H1 (cell line): Measurements from ENCODE around the gene RAB3IP. TPM values are rescaled to one million over a fixed set of nuclear protein-coding genes. Genes with fewer than 3 reads are reported as not detected.

ENCODE experiments used
- CTCF ChIA-PET: fragments of 300-600 bp; sonication (Branson Sonifier 250); formaldehyde crosslinking; loops from one replicate; lab custom pipeline; 2021; ENCODE audit not compliant: partially characterized antibody; lab: Charles Lee
- POLR2A ChIA-PET: fragments of 300-600 bp; sonication (Branson Sonifier 250); formaldehyde crosslinking; loops from one replicate; lab custom pipeline; 2021; ENCODE audit warnings: inconsistent platforms; ENCODE audit not compliant: partially characterized antibody; lab: Charles Lee
- DNase-seq, 2 experiments: peaks; one replicate each; pipeline versions ENCODE4 v3.0.0 to v3.0.0-alpha.2; 2010 to 2022; ENCODE audit warnings: low spot score in 2 of 2, low read depth in 1 of 2, mixed read lengths in 1 of 2
- FAIRE-seq: peaks from 2 replicates; lab custom pipeline; 2011; peaks lifted over from hg19 to GRCh38; lab: Jason Lieb, UNC
- H2AFZ ChIP-seq: 2 replicates; pipeline ENCODE4 v1.8.1; 2012; ENCODE audit warnings: low read length, inconsistent platforms
- H2AK5ac ChIP-seq: 2 replicates; pipeline ENCODE4 v1.6.1; 2013; ENCODE audit warnings: low read depth, low read length
- H2BK120ac ChIP-seq: replicated peaks from 2 replicates; pipeline ENCODE3; 2013; ENCODE audit warnings: low read depth, low read length, inconsistent platforms
- H2BK12ac ChIP-seq: 2 replicates; pipeline ENCODE4 v1.6.1; 2013; ENCODE audit warnings: low read depth, low read length
- H2BK15ac ChIP-seq: 2 replicates; pipeline ENCODE4 v1.6.1; 2013; ENCODE audit warnings: low read length
- H2BK20ac ChIP-seq: 2 replicates; pipeline ENCODE4 v1.6.1; 2013; ENCODE audit warnings: low read length
- H2BK5ac ChIP-seq: 2 replicates; pipeline ENCODE4 v1.6.1; 2013; ENCODE audit warnings: low read depth, low read length
- H3K14ac ChIP-seq: 2 replicates; pipeline ENCODE4 v1.6.1; 2013; ENCODE audit warnings: inconsistent platforms; ENCODE audit not compliant: insufficient read length
- H3K18ac ChIP-seq: 2 replicates; pipeline ENCODE4 v1.6.1; 2013; ENCODE audit warnings: low read length; ENCODE audit errors: extremely low read depth
- H3K23ac ChIP-seq: 2 replicates; pipeline ENCODE4 v1.6.1; 2013; ENCODE audit warnings: inconsistent platforms; ENCODE audit not compliant: insufficient read length
- H3K23me2 ChIP-seq: 2 replicates; pipeline ENCODE4 v1.6.1; 2013; ENCODE audit warnings: low read depth, low read length
- H3K27ac ChIP-seq: 2 replicates; pipeline ENCODE4 v1.6.1; 2011; ENCODE audit warnings: low read depth, low read length, inconsistent platforms
- H3K27me3 ChIP-seq, 4 experiments: replicated peaks in 1 of 4; 1 replicate in 1 of 4; 2 replicates in 3 of 4; pipeline versions ENCODE4 v1.6.1 to v1.8.1; 2011 to 2013; ENCODE audit warnings: low read length in 3 of 4, mild to moderate bottlenecking in 3 of 4, inconsistent platforms in 2 of 4, mixed read lengths in 2 of 4, moderate library complexity in 1 of 4; ENCODE audit not compliant: control insufficient read depth in 3 of 4, insufficient read depth in 3 of 4; ENCODE audit errors: extremely low read depth in 1 of 4
- H3K36me3 ChIP-seq, 4 experiments: 2 replicates each; pipeline versions ENCODE4 v1.6.1 to v1.8.1; 2011 to 2013; ENCODE audit warnings: mild to moderate bottlenecking in 4 of 4, low read length in 3 of 4, moderate library complexity in 2 of 4, control low read depth in 1 of 4, inconsistent platforms in 1 of 4; ENCODE audit not compliant: insufficient read depth in 4 of 4, control insufficient read depth in 2 of 4
- H3K4ac ChIP-seq: replicated peaks from 2 replicates; pipeline ENCODE3; 2013; ENCODE audit warnings: low read length, low read depth, mixed read lengths, inconsistent platforms; ENCODE audit not compliant: insufficient read length
- H3K4me1 ChIP-seq, 4 experiments: replicated peaks in 1 of 4; 1 replicate in 1 of 4; 2 replicates in 3 of 4; pipeline versions ENCODE4 v1.6.1 to v1.8.1; 2011 to 2013; ENCODE audit warnings: low read length in 3 of 4, inconsistent platforms in 2 of 4, mixed read lengths in 1 of 4; ENCODE audit not compliant: insufficient read depth in 4 of 4, control insufficient read depth in 3 of 4
- H3K4me2 ChIP-seq, 2 experiments: 2 replicates each; pipeline versions ENCODE4 v1.6.1 to v1.8.1; 2011 to 2013; ENCODE audit warnings: low read depth in 2 of 2, low read length in 2 of 2, control low read depth in 1 of 2, inconsistent platforms in 1 of 2, mild to moderate bottlenecking in 1 of 2; ENCODE audit not compliant: insufficient read depth in 1 of 2
- H3K4me3 ChIP-seq, 4 experiments: fragments of 200-600, 300-600 bp in 1 of 4; sonication (generic), shearing (Covaris generic), sonication (Bioruptor Twin) in 1 of 4; 2 replicates each; pipeline versions ENCODE4 v1.5.1 to v1.8.1; 2011 to 2016; ENCODE audit warnings: low read length in 4 of 4, low read depth in 3 of 4, control low read depth in 2 of 4, inconsistent platforms in 2 of 4, mild to moderate bottlenecking in 2 of 4, mixed read lengths in 1 of 4, moderate library complexity in 1 of 4; ENCODE audit not compliant: insufficient read depth in 2 of 4; ENCODE audit errors: extremely low read depth in 1 of 4
- H3K56ac ChIP-seq: replicated peaks from 2 replicates; pipeline ENCODE3; 2013; ENCODE audit warnings: low read depth, mild to moderate bottlenecking, mixed read lengths, low read length, inconsistent platforms; ENCODE audit not compliant: insufficient read length
- H3K79me1 ChIP-seq: 2 replicates; pipeline ENCODE4 v1.6.1; 2013; ENCODE audit warnings: low read depth, low read length, control low read depth
- H3K79me2 ChIP-seq, 2 experiments: 2 replicates each; pipeline versions ENCODE4 v1.6.1 to v1.8.1; 2012 to 2013; ENCODE audit warnings: low read length in 2 of 2, mild to moderate bottlenecking in 2 of 2, inconsistent platforms in 1 of 2; ENCODE audit not compliant: insufficient read depth in 2 of 2, control insufficient read depth in 1 of 2
- H3K9ac ChIP-seq, 4 experiments: replicated peaks in 1 of 4; 1 replicate in 1 of 4; 2 replicates in 3 of 4; pipeline versions ENCODE4 v1.6.1 to v1.8.1; 2011 to 2013; ENCODE audit warnings: low read depth in 3 of 4, low read length in 3 of 4, control low read depth in 2 of 4, mild to moderate bottlenecking in 2 of 4, moderate library complexity in 2 of 4, inconsistent platforms in 1 of 4; ENCODE audit errors: extremely low read depth in 1 of 4
- H3K9me3 ChIP-seq, 2 experiments: 2 replicates each; pipeline versions ENCODE4 v1.6.1 to v1.8.1; 2012 to 2013; ENCODE audit warnings: mild to moderate bottlenecking in 2 of 2, moderate library complexity in 2 of 2, control low read depth in 1 of 2, inconsistent platforms in 1 of 2, low read depth in 1 of 2, low read length in 1 of 2, mixed read lengths in 1 of 2; ENCODE audit not compliant: insufficient read depth in 2 of 2
- H4K20me1 ChIP-seq, 2 experiments: replicated peaks in 1 of 2; 2 replicates each; pipeline versions ENCODE3 to v1.8.1; 2011 to 2013; ENCODE audit warnings: inconsistent platforms in 2 of 2, low read length in 2 of 2, mild to moderate bottlenecking in 1 of 2; ENCODE audit not compliant: insufficient read depth in 2 of 2, control insufficient read depth in 1 of 2
- H4K5ac ChIP-seq: 2 replicates; pipeline ENCODE4 v1.6.1; 2013; ENCODE audit warnings: low read length, low read depth, mixed read lengths, inconsistent platforms; ENCODE audit not compliant: insufficient read length
- H4K8ac ChIP-seq: 2 replicates; pipeline ENCODE4 v1.8.0; 2013; ENCODE audit warnings: mild to moderate bottlenecking, moderate library complexity, low read length, inconsistent platforms; ENCODE audit not compliant: insufficient read depth; ENCODE audit errors: extremely low read depth
- H4K91ac ChIP-seq: replicated peaks from 2 replicates; pipeline ENCODE3; 2013; ENCODE audit warnings: low read length, mixed read lengths, inconsistent platforms; ENCODE audit not compliant: insufficient read length
- CEBPB ChIP-seq: IDR thresholded peaks from 2 replicates; pipeline ENCODE4 v1.6.1; 2012; ENCODE audit warnings: low read depth, low read length
- CHD2 ChIP-seq: IDR thresholded peaks from 2 replicates; pipeline ENCODE4 v1.6.1; 2012; ENCODE audit warnings: low read length, improper control_type of control experiment
- CTBP2 ChIP-seq: IDR thresholded peaks from 2 replicates; pipeline ENCODE4 v1.7.0; 2011; ENCODE audit warnings: borderline replicate concordance, mild to moderate bottlenecking, moderate library complexity, mixed read lengths, low read length; ENCODE audit not compliant: insufficient read depth, insufficient read length
- CTCF ChIP-seq, 3 experiments: IDR thresholded peaks; 1 replicate in 2 of 3; 2 replicates in 1 of 3; pipeline versions ENCODE4 v1.5.1 to v1.6.1; 2011; ENCODE audit warnings: low read length in 3 of 3, mild to moderate bottlenecking in 3 of 3, inconsistent platforms in 2 of 3, low read depth in 1 of 3, moderate library complexity in 1 of 3; ENCODE audit not compliant: insufficient read depth in 1 of 3; ENCODE audit errors: control extremely low read depth in 1 of 3
- E2F6 ChIP-seq: IDR thresholded peaks from 2 replicates; pipeline ENCODE4 v1.6.1; 2012; ENCODE audit warnings: inconsistent platforms
- EZH2 ChIP-seq: fragments of 200-600 bp; sonication (generic); IDR thresholded peaks from 2 replicates; pipeline ENCODE4 v1.7.1; 2012; ENCODE audit warnings: low read depth, mild to moderate bottlenecking, moderate library complexity, low read length, inconsistent platforms; ENCODE audit not compliant: severe bottlenecking
- SRF ChIP-seq: IDR thresholded peaks from 2 replicates; pipeline ENCODE4 v1.6.1; 2011; ENCODE audit warnings: mild to moderate bottlenecking, low read depth, low read length, moderate library complexity
- WGBS, 2 experiments: shearing (Covaris generic) in 1 of 2; methylation state at CpG; one replicate each; pipeline versions ENCODE4 v1.1.6 to v1.1.7; 2013 to 2015; ENCODE audit warnings: low lambda C conversion rate in 2 of 2, mixed read lengths in 2 of 2, inconsistent platforms in 1 of 2, low coverage in 1 of 2, missing lambda C conversion rate in 1 of 2; ENCODE audit not compliant: insufficient replicate concordance in 2 of 2, insufficient coverage in 1 of 2, insufficient read length in 1 of 2; ENCODE audit errors: extremely low coverage in 1 of 2, missing lambda C conversion rate in 1 of 2; 5-methylcytosine and 5-hydroxymethylcytosine counted together
- polyA plus RNA-seq, 7 experiments: library from polyadenylated mRNA; depleted of rRNA in 3 of 7; stranded (reverse) in 5 of 7; unstranded in 2 of 7; fragments of >200 nt in 5 of 7; fragments of 200-250 nt in 2 of 7; gene quantifications; 1 replicate in 5 of 7; 2 replicates in 1 of 7; 4 replicates in 1 of 7; pipeline versions ENCODE4 v1.2.1 to v1.2.3, GENCODE V29; 2011 to 2013; ENCODE audit warnings: missing spikeins in 2 of 7, mixed read lengths in 2 of 7
- total RNA-seq: library from RNA; stranded (reverse); fragmentation: NEBNext Ultra II Directional; extraction: Animal tissue kit (Norgen Biotek cat#: 25700); gene quantifications from 2 replicates; pipeline ENCODE4 v1.2.1, GENCODE V29; 2021

The RAB3IP gene
- total and polyA plus RNA-seq, 2 of the 8 experiments (the other 6 are each of a cell fraction or from before 2014, with no cell fraction given): 17.7 to 34.6 TPM

GRCh38 chr12:69840727-69841126, 102.1 kb downstream of the RAB3IP start:
- Histone ChIP-seq H4K20me1 (no peaks in the 10 kb centered on the region), H3K56ac (no peak overlapping the region), H4K91ac (no peak overlapping the region), H3K18ac (no peak overlapping the region), H2BK120ac (no peak overlapping the region), H3K4me3 (no peak overlapping the region), H2BK5ac (no peak overlapping the region), H4K8ac (no peak overlapping the region), H3K23ac (no peak overlapping the region), H3K9me3 (no peaks in the 10 kb centered on the region), H3K9ac (no peak overlapping the region), H3K27me3 (no peaks in the 10 kb centered on the region), H3K79me1 (no peaks in the 10 kb centered on the region), H2AK5ac (no peak overlapping the region), H3K27ac (no peak overlapping the region), H3K23me2 (no peaks in the 10 kb centered on the region), H3K79me2 (no peaks in the 10 kb centered on the region), H3K14ac (no peak overlapping the region), H2AFZ (no peak overlapping the region), H2BK12ac (no peak overlapping the region), H3K36me3 (no peaks in the 10 kb centered on the region), H2BK15ac (no peak overlapping the region), H2BK20ac (no peak overlapping the region), H4K5ac (no peak overlapping the region), H3K4me1 (no peaks in the 10 kb centered on the region; a peak in 1 of 7 replicates)
- ChIA-PET CTCF (interaction anchor here (1.5 to 1.9 kb wide), 2 partner anchors 194 to 202 kb away, joined by 4 read pairs; no protein-coding TSS in a partner anchor), POLR2A (interaction anchor here (0.9 kb wide), 1 partner anchor 21 kb away, joined by 3 read pairs; no protein-coding TSS in a partner anchor)
- FAIRE-seq (no peak), DNase-seq (no peak)
- no peak for TF ChIP-seq CEBPB
- TF ChIP-seq CHD2: no peak
- TF ChIP-seq CTBP2: no peak
- no peak for TF ChIP-seq CTCF (IDR thresholded peaks at IDR 0.05; ENCODE audit: control extremely low read depth in 1 of 3, insufficient read depth in 1 of 3, low read depth in 1 of 3, low read length in 3 of 3)
- TF ChIP-seq SRF: no peak
- TF ChIP-seq E2F6: no peak
- no peak for TF ChIP-seq EZH2
- TF ChIP-seq, all 59 proteins: peak for 0
- 93% methylated on average over 3 of the region's 3 CpGs; no CpG with 5 or more reads in 1 of the 2 experiments for WGBS, 2 experiments
- H3K4me2 ChIP-seq: no peak overlapping the region
- H3K4ac ChIP-seq: no peak overlapping the region
